Tibial artery (tissue), 4 donors: ENCODE measurements around the gene SPATA24.
A peak's percentile ranks its signal among the peaks of the same experiment; 100 is the strongest.

ENCODE experiments used
- DNase-seq, 2 donors: peaks; one replicate each; pipeline ENCODE4 v3.0.0-alpha.2; 2019
- H3K27ac ChIP-seq, 2 donors: fragments of 200-600 bp; sonication (generic) in 1 of 2; 1 replicate in 1 of 2; 2 replicates in 1 of 2; pipeline ENCODE4 v1.5.1; 2018 to 2019; ENCODE audit warnings: mild to moderate bottlenecking in 1 of 2
- H3K27me3 ChIP-seq, 2 donors: fragments of 200-600 bp; sonication (generic) in 1 of 2; one replicate each; pipeline versions ENCODE4 v1.5.1 to v1.6.0; 2016 to 2019
- H3K36me3 ChIP-seq, 3 donors: fragments of 200-600 bp; sonication (generic) in 2 of 3; one replicate each; pipeline ENCODE4 v1.5.1; 2016 to 2019; ENCODE audit warnings: mild to moderate bottlenecking in 2 of 3
- H3K4me1 ChIP-seq, 4 donors: fragments of 200-600 bp; sonication (generic) in 2 of 4; 1 replicate in 3 of 4; 2 replicates in 1 of 4; pipeline ENCODE4 v1.5.1; 2016 to 2019
- H3K4me3 ChIP-seq, 2 donors: fragments of 200-600 bp; sonication (generic) in 1 of 2; 1 replicate in 1 of 2; 2 replicates in 1 of 2; pipeline ENCODE4 v1.5.1; 2018 to 2019; ENCODE audit warnings: mild to moderate bottlenecking in 2 of 2
- H3K9me3 ChIP-seq, 3 donors: fragments of 200-600 bp; sonication (generic) in 1 of 3; one replicate each; pipeline ENCODE4 v1.5.1; 2016 to 2019
- intact Hi-C: fragments of 100-400 bp; cut with DNase I; formaldehyde crosslinking; loops from one replicate; pipeline ENCODE4 v1.15.0; 2023; ENCODE audit warnings: low total_unique reads
- TF ChIP-seq, protein P1 (sequence below), 2 experiments: fragments of 200-600 bp in 1 of 2; fragments of 450-650 bp in 1 of 2; IDR thresholded peaks; one replicate each; pipeline ENCODE4 v1.5.1; 2017 to 2019; ENCODE audit warnings: antibody characterized with exemption in 2 of 2, mild to moderate bottlenecking in 1 of 2, moderate library complexity in 1 of 2

The SPATA24 gene

DNA sequence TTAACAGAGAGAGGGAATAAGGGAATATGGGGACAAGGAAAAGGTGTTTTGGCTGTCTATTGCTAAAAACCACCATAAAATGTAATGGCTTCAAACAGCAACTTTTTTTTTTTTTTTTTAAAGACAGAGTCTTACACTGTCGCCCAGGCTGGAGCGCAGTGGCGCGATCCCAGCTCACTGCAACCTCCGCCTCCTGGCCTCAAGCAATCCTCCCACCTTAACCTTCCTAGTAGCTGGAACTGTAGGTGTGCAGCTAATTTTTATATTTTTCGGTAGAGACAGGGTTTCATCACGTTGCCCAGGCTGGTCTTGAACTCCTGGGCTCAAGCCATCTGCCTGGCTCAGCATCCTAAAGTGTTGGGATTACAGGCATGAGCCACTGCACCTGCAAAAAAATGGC lies 4.3 kb upstream of the SPATA24 start:
- TF ChIP-seq, protein P1, sequence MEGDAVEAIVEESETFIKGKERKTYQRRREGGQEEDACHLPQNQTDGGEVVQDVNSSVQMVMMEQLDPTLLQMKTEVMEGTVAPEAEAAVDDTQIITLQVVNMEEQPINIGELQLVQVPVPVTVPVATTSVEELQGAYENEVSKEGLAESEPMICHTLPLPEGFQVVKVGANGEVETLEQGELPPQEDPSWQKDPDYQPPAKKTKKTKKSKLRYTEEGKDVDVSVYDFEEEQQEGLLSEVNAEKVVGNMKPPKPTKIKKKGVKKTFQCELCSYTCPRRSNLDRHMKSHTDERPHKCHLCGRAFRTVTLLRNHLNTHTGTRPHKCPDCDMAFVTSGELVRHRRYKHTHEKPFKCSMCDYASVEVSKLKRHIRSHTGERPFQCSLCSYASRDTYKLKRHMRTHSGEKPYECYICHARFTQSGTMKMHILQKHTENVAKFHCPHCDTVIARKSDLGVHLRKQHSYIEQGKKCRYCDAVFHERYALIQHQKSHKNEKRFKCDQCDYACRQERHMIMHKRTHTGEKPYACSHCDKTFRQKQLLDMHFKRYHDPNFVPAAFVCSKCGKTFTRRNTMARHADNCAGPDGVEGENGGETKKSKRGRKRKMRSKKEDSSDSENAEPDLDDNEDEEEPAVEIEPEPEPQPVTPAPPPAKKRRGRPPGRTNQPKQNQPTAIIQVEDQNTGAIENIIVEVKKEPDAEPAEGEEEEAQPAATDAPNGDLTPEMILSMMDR (IDR thresholded peaks at IDR 0.05) = no peak
- H3K36me3 ChIP-seq = peaks cover 3 to 13% (median 5%) of the 10 kb centered on the region in 3 donors
- H3K27ac ChIP-seq = no peak overlapping the region
- peaks cover 0 to 28% (median 14%) of the 10 kb centered on the region in 4 donors for H3K4me1 ChIP-seq
- no peaks in the 10 kb centered on the region for H3K27me3 ChIP-seq
- no peaks in the 10 kb centered on the region for H3K9me3 ChIP-seq
- no peak overlapping the region for H3K4me3 ChIP-seq
- DNase-seq = no peak
- intact Hi-C loops = no loop called here

DNA sequence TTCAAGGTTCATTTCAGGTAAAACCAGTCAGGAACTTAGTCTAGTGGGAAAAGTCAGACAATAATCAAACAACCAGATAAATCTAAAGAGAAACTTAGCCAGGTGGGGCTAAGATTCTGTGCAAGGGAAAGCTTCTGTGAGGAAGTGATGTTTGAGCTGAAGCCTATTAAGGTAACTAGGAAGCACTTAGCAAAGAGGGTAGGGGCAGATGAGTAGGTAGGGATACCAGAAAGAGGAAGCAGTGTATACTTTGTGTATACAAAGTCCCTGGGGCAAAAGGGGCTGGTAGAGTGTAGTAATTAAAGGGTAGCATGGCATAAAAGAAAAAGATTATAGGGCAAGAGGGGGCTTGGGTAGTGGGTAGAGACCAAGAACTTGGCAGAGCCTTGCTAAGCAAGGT lies 3.6 kb upstream of the SPATA24 start:
- Histone ChIP-seq H3K36me3 (peaks cover 0 to 6% (median 0%) of the 10 kb centered on the region in 3 donors), H3K27ac (no peak overlapping the region), H3K27me3 (no peaks in the 10 kb centered on the region), H3K4me1 (peaks cover 0 to 34% (median 17%) of the 10 kb centered on the region in 4 donors), H3K4me3 (no peak overlapping the region), H3K9me3 (no peaks in the 10 kb centered on the region)
- intact Hi-C loops = no loop called here
- TF ChIP-seq, protein P1 (IDR thresholded peaks at IDR 0.05) = no peak
- no peak for DNase-seq

DNA sequence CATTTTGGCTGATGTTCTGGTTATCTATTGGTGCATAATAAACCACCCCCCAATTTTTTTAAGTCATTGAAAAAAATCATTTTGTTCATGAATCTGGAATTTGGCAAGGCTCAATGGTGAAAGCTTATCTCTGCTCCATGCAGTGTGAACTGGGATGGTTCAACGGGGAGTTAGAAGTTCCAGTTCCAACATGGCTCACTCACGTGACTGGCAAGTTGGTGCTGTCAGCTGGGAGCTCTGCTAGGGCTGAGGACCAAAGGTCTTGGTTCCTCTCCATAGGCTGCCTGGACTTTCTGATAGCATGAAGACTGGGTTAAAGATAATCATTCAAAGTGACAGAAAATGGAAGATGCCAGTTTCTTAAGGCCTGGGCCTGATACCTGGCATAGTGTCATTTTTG lies 3.1 kb upstream of the SPATA24 start:
- TF ChIP-seq, protein P1 (IDR thresholded peaks at IDR 0.05) = no peak
- no peak for DNase-seq
- intact Hi-C loops = no loop called here

DNA sequence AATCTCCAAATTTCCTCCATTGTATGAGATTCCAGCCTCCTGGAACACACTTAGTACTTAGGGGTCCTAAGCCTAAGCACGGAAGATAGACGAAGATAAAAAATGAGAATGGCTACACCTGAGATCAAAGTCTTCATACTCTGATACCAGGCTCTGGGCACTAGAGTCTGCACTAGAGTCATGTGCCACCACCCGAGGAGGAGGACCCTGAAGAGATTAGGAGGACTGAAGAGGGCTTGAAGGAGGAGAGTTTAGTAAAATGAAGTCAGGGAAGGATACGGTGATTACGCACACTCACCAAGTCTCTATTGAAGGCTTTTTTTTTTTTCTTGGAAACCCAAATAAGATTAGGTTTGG lies 573 bp upstream of the SPATA24 start:
- peak overlapping the region; percentile 88 to 90 for H3K27ac ChIP-seq
- H3K4me3 ChIP-seq = peak overlapping the region; percentile 54 to 59
- TF ChIP-seq, protein P1 (IDR thresholded peaks at IDR 0.05) = no peak
- intact Hi-C loops = no loop called here
- H3K9me3 ChIP-seq = no peaks in the 10 kb centered on the region
- DNase-seq = no peak
- H3K27me3 ChIP-seq = no peaks in the 10 kb centered on the region
- peaks cover 0 to 15% (median 10%) of the 10 kb centered on the region in 4 donors for H3K4me1 ChIP-seq
- H3K36me3 ChIP-seq = no peaks in the 10 kb centered on the region

More for the DNA sequence above, 3.1 kb upstream of the SPATA24 start:
- Histone ChIP-seq H3K4me1 (peaks cover 0 to 34% (median 17%) of the 10 kb centered on the region in 4 donors), H3K27me3 (no peaks in the 10 kb centered on the region), H3K4me3 (no peak overlapping the region), H3K27ac (no peak overlapping the region), H3K36me3 (peaks cover 0 to 4% (median 0%) of the 10 kb centered on the region in 3 donors), H3K9me3 (no peaks in the 10 kb centered on the region)

DNA sequence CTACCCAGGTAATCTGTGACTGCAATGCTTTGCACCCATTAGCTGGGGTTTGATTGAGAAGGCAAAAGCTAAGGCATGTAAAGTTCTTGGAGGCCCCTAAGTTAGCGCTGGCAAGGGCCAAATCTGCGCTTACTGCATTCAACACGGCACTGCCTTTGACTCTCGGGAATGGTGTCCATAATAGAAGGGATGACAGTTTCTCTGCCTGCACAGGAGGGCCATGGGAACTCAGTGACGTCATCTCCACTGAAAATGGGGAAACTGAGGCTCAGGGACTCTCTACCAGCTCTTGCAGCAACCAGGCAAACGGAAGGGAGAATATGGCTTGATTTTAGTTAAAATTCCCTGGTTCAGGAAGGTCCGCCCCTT lies 487 bp downstream of the SPATA24 start:
- Histone ChIP-seq H3K36me3 (no peaks in the 10 kb centered on the region), H3K9me3 (no peaks in the 10 kb centered on the region), H3K27ac (peak overlapping the region; percentile 88 to 90), H3K27me3 (no peaks in the 10 kb centered on the region), H3K4me1 (peaks cover 0 to 15% (median 10%) of the 10 kb centered on the region in 4 donors), H3K4me3 (peak overlapping the region; percentile 54 to 59)
- no peak for DNase-seq
- intact Hi-C loops = no loop called here
- TF ChIP-seq, protein P1 (IDR thresholded peaks at IDR 0.05) = no peak
